ENCODE data around the gene TTLL6. TPM values are rescaled to one million over a fixed set of nuclear protein-coding genes. Genes with fewer than 3 reads are reported as not detected.
A peak's percentile ranks its signal among the peaks of the same experiment; 100 is the strongest.

Gene TTLL6
- total and polyA plus RNA-seq, 2 of the 8 experiments (the other 6 are each of a cell fraction or from before 2014, with no cell fraction given), result 2.6 to 4.3 TPM

DNA sequence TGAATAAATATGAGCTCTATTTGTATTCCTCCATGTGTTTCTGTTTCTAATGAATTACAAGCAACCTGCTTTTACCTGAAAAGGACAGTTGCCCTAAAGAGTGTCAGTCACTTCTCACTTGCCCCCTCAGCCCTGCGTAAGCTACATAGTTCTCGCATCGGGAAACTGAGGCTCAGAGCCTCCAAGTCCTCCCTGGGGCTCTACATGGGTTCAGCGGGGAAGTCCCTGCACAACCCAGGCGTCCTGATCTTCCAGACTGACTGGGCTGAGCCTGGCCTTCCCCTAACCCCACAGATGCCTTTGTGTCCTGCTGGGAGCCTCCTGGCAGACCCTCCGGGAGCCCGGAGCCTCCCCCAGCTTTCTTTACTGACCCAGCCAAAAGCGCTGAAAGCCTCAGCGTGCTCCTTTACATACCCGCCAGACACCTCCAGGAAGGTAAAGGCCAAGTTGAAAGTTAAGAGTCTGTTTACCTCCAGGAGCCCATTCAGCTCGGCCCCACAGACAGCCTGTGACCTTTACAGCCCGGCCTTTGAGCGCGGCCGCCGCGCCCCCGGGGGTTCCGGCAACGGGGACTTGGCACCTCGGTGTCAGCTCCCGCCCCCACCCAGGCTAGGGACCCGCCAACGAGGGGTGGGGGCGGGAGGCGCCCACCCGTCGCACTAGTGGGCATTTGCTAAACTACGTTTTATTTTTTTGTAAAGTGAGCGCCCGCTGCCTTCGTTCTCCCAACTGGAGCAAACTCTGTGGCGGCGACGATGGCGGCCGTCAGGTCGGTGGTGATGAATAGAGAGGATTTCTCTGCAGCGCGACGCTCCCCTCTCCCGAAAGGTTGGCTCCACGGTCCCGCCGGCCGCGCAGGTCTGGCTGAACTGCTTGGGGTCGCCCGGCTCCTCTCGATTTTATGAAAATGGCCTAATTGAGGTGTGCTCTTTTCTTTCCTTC lies 84.1 kb downstream of the TTLL6 start (continued):
- TF ChIP-seq SUZ12 (IDR thresholded peaks at IDR 0.05; ENCODE audit: low read length) (peak; percentile 76), CTBP2 (IDR thresholded peaks at IDR 0.05; ENCODE audit: borderline replicate concordance, insufficient read depth, insufficient read length, low read length) (peak; percentile 75), SP4 (IDR thresholded peaks at IDR 0.05; ENCODE audit: low read length) (no peak)
